ENCODE data around the gene MAD1L1. TPM values are rescaled to one million over a fixed set of nuclear protein-coding genes. Genes with fewer than 3 reads are reported as not detected.

MAD1L1 gene
- total RNA-seq, 1 donor from 2014 or later = 57.6 TPM

DNA sequence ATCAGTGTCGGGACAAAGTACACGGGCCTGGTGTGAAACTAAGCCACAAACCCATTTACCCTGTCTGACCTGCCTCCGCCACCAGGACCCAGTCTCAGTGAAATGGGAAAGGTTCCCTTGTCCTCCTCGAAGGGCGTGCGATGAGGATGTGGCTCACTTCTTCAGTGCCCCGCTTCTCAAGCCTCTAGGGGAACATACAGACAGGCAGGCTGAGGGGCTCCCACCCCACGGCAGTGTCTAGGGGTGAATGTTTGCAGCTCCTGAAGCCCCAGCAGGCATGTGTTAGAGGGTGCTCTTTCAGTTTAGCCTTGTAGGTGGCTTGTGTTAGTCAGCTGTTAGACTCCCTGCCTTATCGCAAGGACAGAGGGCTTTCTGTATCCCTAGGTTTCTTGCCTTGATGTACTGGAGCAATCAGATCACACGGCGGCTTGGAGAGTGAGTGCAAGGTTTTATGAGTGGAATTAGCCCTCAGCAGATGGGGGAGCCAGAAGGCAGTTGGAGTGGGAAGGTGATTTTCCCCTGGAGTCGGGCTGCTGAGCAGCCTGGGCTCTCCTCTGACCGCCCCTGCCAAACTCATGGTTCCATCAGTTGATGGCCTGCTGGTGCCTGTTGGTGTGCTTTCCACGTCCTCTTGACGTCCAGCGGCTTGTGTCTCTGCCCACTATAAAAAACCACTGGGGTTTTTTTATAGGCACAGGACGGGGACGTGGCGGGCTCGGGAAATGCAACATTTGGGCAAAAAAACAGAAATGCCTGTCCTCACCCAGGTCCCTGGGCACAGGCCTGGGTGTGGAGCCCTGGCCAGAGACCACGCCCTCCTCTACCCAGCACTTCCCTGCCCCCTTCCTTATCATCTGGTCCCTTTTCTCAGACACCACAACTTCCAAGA is 10.0 kb upstream of the MAD1L1 start:
- Mint-ChIP-seq H3K9me3 (ENCODE audit: unreplicated experiment) (peaks cover 3% of the 10 kb centered on the region), H3K4me3 (ENCODE audit: unreplicated experiment) (peak overlapping the region; percentile 90), H3K4me1 (ENCODE audit: low read depth, unreplicated experiment) (peaks cover 3% of the 10 kb centered on the region), H3K27ac (ENCODE audit: unreplicated experiment) (no peak overlapping the region), H3K36me3 (ENCODE audit: unreplicated experiment) (no peaks in the 10 kb centered on the region), H3K27me3 (ENCODE audit: unreplicated experiment) (peaks cover 3% of the 10 kb centered on the region)
- TF ChIP-seq CTCF (IDR thresholded peaks at IDR 0.05; ENCODE audit: partially characterized antibody, unreplicated experiment) = no peak
- no peak for DNase-seq

DNA sequence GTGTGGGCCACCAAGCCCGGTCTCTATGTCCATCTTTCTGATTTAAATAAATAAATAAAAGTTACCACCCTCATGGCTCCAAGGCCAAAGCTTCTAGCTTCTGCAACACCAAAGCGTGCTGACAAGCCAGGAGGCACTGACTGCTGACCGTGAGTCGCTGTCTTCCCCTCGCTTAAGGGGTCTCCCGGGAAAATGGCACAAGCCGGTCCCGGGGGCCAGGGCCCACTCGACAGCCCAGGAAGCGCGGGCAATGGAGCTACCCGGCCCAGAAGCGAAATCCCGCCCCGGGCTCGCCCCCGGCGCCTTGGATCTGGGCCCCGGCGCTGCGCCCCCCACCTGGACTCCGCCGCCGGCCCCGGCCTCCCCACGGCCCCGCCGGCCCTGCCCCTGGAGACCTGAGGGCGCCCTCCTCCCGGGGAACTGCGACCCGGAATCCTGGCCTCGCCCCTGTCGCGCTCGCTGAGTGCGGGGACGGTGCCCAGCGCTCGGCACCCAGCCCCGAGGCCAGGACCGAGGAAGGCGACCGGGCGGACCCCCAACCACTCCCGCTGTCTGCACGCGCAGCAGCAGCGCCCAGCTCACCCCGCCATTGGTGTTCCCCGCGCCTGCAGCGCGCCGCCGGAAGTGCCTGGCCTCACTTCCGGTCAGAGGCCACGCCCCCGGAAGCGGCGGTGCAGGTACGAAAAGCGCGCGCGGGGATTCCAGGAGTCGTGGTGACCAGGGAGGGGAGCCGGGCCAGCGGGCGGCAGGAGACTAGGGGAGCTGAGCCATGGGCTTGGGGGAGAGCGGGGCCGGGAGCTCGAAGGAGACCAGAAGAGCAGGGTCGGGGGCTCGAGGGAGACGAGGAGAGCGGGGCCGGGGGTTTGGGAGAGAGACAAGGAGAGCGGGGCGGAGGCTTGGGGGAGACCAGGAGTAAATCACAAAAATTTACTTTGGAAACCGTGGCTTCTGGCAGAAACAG is 9.1 kb upstream of the MAD1L1 start, which contains the start of the genes MRM2 and NUDT1:
MRM2 (minus strand) TSS at position 626 of the 961 bp plus-strand sequence; CDS start at position 590, 36 bp downstream.
NUDT1 (plus strand) TSS at position 647 of the 961 bp plus-strand sequence. CDS start 2,349 bp downstream, outside the sequence.
- TF ChIP-seq CTCF (IDR thresholded peaks at IDR 0.05; ENCODE audit: partially characterized antibody, unreplicated experiment) = no peak
- no peak within 1 kb of the TSS for H3K27ac Mint-ChIP-seq (ENCODE audit: unreplicated experiment)
- H3K4me1 Mint-ChIP-seq (ENCODE audit: low read depth, unreplicated experiment) = peaks cover 3% of the 10 kb centered on the region
- H3K27me3 Mint-ChIP-seq (ENCODE audit: unreplicated experiment) = peaks cover 3% of the 10 kb centered on the region
- peak within 1 kb of the TSS; percentile 90 for H3K4me3 Mint-ChIP-seq (ENCODE audit: unreplicated experiment)
- peak; percentile 90 for DNase-seq
- H3K9me3 Mint-ChIP-seq (ENCODE audit: unreplicated experiment) = peaks cover 3% of the 10 kb centered on the region
- no peaks in the 10 kb centered on the region for H3K36me3 Mint-ChIP-seq (ENCODE audit: unreplicated experiment)

GRCh38 chr7:2239242-2239641 is 6.5 kb upstream of the MAD1L1 start:
- H3K27me3 Mint-ChIP-seq (ENCODE audit: unreplicated experiment) = peaks cover 3% of the 10 kb centered on the region
- no peak for TF ChIP-seq CTCF (IDR thresholded peaks at IDR 0.05; ENCODE audit: partially characterized antibody, unreplicated experiment)
- peaks cover 1% of the 10 kb centered on the region for H3K4me1 Mint-ChIP-seq (ENCODE audit: low read depth, unreplicated experiment)
- H3K27ac Mint-ChIP-seq (ENCODE audit: unreplicated experiment) = no peak overlapping the region
- no peak for DNase-seq
- no peak overlapping the region for H3K4me3 Mint-ChIP-seq (ENCODE audit: unreplicated experiment)
- no peaks in the 10 kb centered on the region for H3K9me3 Mint-ChIP-seq (ENCODE audit: unreplicated experiment)
- no peaks in the 10 kb centered on the region for H3K36me3 Mint-ChIP-seq (ENCODE audit: unreplicated experiment)

GRCh38 chr7:2237109-2237602 is 4.4 kb upstream of the MAD1L1 start:
- TF ChIP-seq CTCF (IDR thresholded peaks at IDR 0.05; ENCODE audit: partially characterized antibody, unreplicated experiment) = no peak
- no peak for DNase-seq
- Mint-ChIP-seq H3K36me3 (ENCODE audit: unreplicated experiment) (no peaks in the 10 kb centered on the region), H3K4me1 (ENCODE audit: low read depth, unreplicated experiment) (no peaks in the 10 kb centered on the region), H3K9me3 (ENCODE audit: unreplicated experiment) (peaks cover 2% of the 10 kb centered on the region), H3K4me3 (ENCODE audit: unreplicated experiment) (no peak overlapping the region), H3K27me3 (ENCODE audit: unreplicated experiment) (peaks cover 7% of the 10 kb centered on the region), H3K27ac (ENCODE audit: unreplicated experiment) (no peak overlapping the region)
